GM21515 (cell line): ENCODE measurements around the gene REPS2.
"Not testable (repeated sequence)": the region's sequence is repeated elsewhere in the genome, so short reads cannot be mapped to it uniquely, and the experiment has no call there.

Source experiments
- ATAC-seq: cut with Tn5 transposase; IDR thresholded peaks from one replicate; pipeline ENCODE4 v1.9.1; 2021; ENCODE audit not compliant: unreplicated experiment

REPS2 gene

DNA sequence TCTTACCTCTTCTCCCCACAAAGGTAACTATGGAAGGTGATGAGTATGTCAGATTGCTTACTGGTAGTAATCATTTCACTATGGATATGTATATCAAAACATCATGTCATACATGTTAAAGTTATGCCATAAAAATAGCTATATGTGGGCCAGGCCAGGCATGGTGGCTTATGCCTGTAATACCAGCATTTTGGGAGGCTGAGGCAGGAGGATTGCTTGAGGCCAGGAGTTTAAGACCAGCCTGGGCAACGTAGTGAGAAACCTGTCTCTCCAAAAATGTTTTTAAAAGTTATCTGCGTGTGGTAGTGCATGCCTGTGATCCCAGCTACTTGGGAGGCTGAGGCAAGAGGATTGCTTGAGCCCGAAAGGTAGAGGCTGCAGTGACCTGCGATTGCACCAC is 16.2 kb downstream of the REPS2 start:
- ATAC-seq, result not testable (repeated sequence)

- ATAC-seq, result no peak
These were observed 16.8 kb downstream of the REPS2 start for GRCh38 chrX:16963216-16963615.

DNA sequence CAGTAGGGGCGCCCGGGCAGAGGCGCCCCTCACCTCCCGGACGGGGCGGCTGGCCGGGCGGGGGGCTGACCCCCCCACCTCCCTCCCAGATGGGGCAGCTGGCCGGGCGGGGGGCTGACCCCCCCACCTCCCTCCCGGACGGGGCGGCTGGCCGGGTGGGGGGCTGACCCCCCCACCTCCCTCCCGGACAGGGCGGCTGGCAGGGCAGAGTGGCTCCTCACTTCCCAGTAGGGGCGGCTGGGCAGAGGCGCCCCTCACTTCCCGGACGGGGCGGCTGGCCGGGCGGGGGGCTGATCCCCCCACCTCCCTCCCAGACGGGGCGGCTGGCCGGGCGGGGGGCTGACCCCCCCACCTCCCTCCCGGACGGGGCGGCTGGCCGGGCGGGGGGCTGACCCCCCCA is 18.5 kb downstream of the REPS2 start:
- ATAC-seq, result not testable (repeated sequence)

- no peak for ATAC-seq
These were observed 20.4 kb downstream of the REPS2 start for GRCh38 chrX:16966752-16967448.

- ATAC-seq, result not testable (repeated sequence)
These were observed 22.3 kb downstream of the REPS2 start for GRCh38 chrX:16968753-16969152.

GRCh38 chrX:16970977-16971376 is 24.5 kb downstream of the REPS2 start:
- ATAC-seq, result no peak

DNA sequence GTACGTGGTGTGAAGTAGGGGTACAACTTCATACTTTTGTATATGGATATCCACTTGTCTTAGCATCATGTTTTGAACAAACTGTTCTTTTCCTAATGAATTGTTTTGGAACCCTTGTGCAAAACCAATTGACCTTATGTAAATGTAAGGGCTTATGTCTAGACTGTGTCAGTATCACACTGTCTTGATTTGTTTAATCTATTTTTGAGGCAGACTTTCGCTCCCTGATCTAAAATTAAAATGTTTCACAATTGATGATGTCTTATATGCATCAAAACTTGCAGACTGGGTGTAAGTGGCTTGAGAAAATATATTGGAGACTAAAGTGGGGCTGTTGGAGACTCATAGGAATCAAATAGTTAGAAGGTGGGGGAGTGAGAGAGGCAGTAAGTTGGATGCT is 25.2 kb downstream of the REPS2 start:
- no peak for ATAC-seq

DNA sequence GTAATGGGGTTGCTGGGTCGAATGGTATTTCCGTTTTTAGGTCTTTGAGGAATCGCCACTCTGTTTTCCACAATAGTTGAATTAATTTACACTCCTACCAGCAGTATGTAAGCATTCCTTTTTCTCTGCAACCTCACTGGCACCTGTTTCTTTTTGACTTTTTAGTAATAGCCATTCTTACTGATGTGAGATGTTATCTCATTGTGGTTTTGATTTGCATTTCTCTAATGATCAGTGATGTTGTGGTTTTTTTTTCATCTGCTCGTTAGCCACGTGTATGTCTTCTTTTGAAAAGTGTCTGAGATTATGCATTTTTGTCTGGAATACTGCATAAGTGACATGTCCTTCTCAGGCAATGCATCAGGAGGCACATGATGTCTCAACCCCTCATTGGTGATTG is 28.8 kb downstream of the REPS2 start:
- ATAC-seq, result no peak

DNA sequence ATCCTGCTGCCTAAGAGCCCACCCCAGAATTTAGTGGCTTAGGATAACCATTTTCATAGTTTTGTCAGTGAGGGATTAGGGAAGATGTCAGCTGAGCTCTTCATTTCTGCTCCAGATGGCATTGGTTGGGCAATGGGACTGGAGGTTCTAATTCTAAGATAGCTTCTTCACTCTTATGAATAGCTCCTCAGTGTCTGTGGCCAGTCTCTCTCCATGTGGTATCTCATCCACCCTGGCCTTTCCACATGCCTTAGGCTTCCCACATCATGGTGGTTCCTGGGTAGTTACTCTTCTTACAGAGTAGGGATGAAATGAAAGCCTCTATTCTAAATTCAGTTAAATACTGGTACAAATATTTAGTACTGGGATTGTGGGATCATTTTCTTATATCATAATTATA is 31.3 kb downstream of the REPS2 start:
- no peak for ATAC-seq

DNA sequence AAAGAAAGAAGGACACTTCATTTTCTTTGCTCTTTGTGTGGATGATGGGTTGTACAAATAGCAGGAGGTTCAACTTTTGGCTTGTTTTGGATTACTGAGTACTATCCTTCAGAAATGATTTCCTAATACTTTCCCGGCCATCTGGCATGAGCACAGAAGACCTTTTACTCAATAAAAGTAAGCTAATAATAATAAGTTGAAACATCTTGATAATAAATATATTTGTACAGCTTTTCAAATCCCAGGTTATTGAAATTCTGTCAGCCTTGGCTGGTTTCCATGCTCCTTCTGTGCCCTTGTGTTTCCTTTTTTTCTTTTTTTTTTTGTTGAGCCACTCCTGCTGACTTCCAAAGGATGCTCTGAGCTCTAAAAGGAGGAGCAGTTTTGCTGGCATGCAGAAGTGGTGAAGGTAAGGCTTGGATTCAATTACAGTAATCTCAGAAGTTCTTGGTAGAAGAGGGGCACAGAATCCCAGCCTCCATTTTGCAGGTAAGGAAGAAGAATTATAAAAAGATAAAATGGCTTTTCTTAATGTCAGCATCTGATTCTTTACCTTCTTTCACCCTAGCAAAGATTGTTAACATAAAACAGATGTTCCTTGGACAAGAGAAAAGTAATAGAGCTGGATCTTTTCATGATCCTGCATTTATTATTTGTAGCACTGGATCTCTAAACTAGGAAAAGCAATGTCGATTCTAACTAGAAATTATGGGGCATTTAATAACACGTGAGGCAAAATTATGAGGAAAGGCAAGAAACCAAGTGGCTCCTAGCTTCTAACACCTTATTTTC is 31.9 kb downstream of the REPS2 start:
- no peak for ATAC-seq

DNA sequence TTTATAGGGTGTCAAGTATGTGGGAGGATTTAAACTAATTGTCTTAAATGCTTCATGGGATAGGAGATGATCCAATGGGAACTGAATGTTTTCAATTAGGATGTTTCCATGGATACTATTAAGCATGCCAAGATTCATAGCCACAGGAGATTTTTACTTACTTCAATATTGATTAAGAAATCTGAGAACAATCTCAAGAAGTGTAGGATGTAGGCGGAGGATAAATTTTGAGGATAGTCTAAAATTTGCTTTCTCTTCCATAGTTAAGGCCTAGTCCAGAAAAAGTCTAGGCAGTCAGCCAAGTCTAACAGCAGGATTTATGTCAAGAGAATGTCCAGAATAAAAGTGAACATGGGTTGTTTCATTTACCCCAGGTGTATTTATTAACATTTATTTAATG is 32.8 kb downstream of the REPS2 start:
- ATAC-seq, result no peak

GRCh38 chrX:16981209-16981608 is 34.8 kb downstream of the REPS2 start:
- no peak for ATAC-seq

DNA sequence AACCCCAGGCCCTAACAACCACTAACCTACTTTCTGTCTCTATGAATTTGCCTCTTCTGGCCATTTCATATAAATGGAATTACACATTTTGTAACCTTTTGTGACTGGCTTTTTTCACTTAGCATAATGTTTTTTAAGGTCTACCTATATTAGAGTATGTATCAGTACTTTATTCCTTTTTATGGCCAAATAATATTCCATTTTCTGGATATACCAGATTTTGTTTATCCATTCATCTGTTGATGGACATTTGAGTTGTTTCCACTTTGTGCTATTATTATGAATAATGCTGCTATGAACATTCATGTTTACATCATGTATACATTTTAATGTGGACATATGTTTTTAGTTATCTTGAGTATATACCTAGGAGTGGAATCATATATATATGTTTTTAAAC is 35.5 kb downstream of the REPS2 start:
- no peak for ATAC-seq

- no peak for ATAC-seq
These were observed 36.6 kb downstream of the REPS2 start for GRCh38 chrX:16983051-16983450.

DNA sequence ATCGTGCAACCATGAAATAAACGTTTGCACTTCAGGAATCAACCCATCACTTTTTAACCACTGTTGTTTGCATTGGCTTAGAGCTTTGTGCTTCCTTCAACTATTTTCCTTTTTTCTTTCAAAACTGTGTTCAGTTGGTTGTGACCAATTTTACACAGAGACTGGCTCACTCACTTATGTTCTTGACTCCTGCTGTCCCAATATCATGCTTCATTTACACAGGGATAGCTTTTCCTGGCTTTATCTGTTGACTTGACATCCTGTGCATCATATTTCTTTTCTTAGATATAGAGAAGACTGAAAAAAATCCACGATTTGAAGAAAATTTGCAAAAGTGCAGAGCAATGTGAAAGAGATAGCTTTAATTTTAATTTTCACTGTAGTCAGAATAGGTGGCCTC is 38.8 kb downstream of the REPS2 start:
- ATAC-seq, result no peak

DNA sequence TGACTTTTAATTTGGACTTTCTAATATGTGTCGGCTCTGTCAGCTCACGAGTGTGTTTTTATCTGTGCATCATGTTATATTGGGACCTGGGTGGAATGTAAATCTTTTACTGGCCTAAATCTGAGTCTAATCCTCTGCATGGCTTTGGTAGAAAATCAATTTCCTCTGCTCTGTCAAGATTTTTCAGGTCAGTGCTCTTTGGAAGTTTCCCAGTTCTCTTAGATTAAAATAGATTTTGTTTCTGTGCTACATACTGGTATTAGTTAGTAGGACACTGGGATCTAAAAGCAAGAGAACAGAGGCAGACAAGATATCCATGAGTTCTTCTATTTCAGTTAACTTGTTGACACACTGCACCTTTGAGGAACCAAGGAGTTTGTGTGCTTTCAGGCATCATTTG is 39.7 kb downstream of the REPS2 start:
- ATAC-seq, result no peak

- ATAC-seq, result no peak
These were observed 43.3 kb downstream of the REPS2 start for GRCh38 chrX:16989750-16990149.

DNA sequence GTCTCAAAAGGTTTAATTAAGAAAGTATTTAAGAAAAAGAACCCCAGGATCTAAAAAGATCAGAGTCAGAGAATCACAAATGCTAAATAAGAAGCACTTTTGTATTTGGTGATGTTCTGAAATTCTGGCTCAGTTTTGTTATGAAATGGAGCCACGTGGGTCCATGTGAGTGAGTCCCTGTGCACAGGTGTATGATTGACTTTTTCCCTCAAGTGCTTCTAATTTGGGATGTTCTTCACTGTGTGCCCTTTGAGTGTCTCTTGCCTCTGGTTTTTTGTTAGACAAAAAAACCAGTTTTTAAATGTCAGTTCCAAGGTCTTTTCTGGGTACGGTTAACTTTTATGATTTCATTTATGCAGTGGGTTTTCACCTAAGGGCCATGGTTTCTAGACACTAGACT is 44.4 kb downstream of the REPS2 start:
- ATAC-seq, result no peak

DNA sequence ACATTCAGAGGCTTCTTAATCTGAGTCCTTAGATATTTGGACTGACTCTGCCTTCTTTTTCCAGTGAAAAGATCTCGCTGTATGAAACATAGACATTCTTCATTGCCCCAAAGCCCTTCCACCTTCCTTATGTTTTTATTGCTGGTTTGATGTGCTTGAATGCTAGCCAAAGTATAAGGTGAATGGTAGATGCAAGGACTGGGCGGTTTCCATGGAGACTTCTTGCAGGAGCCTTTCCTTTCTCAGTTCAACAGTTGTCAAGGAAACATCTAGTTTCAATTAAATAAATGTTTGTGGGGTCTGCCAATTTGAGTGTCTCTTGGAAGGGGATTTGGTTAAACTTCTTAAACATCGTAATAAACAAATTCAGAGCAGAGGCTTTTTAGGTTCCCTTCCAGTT is 46.0 kb downstream of the REPS2 start:
- no peak for ATAC-seq

- ATAC-seq, result no peak
These were observed 46.5 kb downstream of the REPS2 start for GRCh38 chrX:16992951-16993350.

GRCh38 chrX:16993791-16994318 is 47.4 kb downstream of the REPS2 start:
- ATAC-seq, result no peak

DNA sequence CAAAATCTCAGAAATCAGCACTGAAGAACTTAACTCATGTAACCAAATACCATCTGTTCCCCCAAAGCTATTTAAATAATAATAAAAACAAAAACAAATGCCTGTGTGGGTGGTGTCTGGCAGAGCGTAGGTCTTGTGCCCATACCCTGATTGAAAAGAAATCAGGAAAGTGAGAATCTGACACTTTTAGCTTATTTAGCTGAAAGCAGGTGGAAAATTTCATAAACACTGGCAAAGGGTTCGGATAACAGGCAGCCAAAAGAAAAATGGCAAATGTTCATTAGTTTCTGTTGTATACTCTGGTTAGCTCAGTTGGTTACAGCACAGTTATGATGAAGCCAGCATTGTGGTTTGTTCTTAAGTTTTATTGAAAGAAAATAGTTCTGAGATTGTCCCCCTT is 48.3 kb downstream of the REPS2 start:
- no peak for ATAC-seq
